ENCODE data around the gene PTGES. TPM values are rescaled to one million over a fixed set of nuclear protein-coding genes. Genes with fewer than 3 reads are reported as not detected.
"Not testable (repeated sequence)": the region's sequence is repeated elsewhere in the genome, so short reads cannot be mapped to it uniquely, and the experiment has no call there.

PTGES gene
- total and polyA plus RNA-seq, 9 of the 15 experiments (the other 6 are each of a cell fraction or from before 2014, with no cell fraction given): 0.13 TPM; not detected in 8

DNA sequence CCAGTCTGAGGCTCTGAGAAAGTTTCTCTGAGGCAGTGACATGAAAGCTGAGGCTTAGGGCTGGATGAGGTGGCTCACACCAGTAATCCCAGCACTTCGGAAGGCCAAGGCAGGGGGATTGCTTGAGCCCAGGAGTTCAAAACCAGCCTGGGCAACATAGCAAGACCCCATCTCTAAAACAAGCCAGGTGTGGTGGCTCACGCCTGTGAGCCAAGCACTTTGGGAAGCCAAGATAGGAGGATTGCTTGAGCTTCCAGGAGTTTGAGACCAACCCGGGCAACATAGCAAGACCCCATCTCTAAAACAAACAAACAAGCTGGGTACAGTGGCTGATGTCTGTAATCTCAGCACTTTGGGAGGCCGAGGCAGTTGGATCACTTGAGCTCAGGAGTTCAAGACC, 3.8 kb downstream of the PTGES start:
- H2AFZ ChIP-seq (ENCODE audit: low read depth, low read length); in situ Hi-C loops (cut with MboI); FAIRE-seq; H3K9ac ChIP-seq (ENCODE audit: insufficient read depth in 1 of 2, low read depth in 2 of 2, low read length in 2 of 2); ATAC-seq; DNase-seq (ENCODE audit: extremely low read depth in 1 of 4, low spot score in 3 of 4); H3K36me3 ChIP-seq (ENCODE audit: control insufficient read depth, insufficient read depth, low read length); H4K20me1 ChIP-seq (replicated peaks; ENCODE audit: control insufficient read depth, insufficient read depth, low read length); H3K9me1 ChIP-seq (ENCODE audit: control insufficient read depth, insufficient read depth, low read length); H3K4me3 ChIP-seq; H3K79me2 ChIP-seq (ENCODE audit: control insufficient read depth, insufficient read depth, low read length); H3K4me2 ChIP-seq (ENCODE audit: insufficient read depth, low read length); intact Hi-C loops (cut with micrococcal nuclease); H3K27ac ChIP-seq (ENCODE audit: extremely low read depth, low read depth, low read length); CTCF ChIA-PET (ENCODE audit: low intra/inter-chr PET ratio); H3K9me3 ChIP-seq (replicated peaks; ENCODE audit: control insufficient read depth, insufficient read depth, low read depth, low read length); BruUV-seq (replicated peaks): not testable (repeated sequence)
- peaks cover 11 to 17% of the 10 kb centered on the region in 2 experiments; a peak in 4 of 5 replicates for H3K4me1 ChIP-seq (replicated peaks in 1 of 2; ENCODE audit: control insufficient read depth in 2 of 2, insufficient read depth in 2 of 2, low read length in 2 of 2)
- TF ChIP-seq ZNF121 (CRISPR knock-in tag; conservative IDR thresholded peaks at IDR 0.05): peak; percentile 80
- WGBS (ENCODE audit: insufficient coverage, low coverage, missing lambda C conversion rate): 27% methylated on average over 4 of the region's 4 CpGs
- peaks cover 40 to 71% of the 10 kb centered on the region in 2 experiments; a peak in 4 of 5 replicates for H3K27me3 ChIP-seq (ENCODE audit: control insufficient read depth in 2 of 2, insufficient read depth in 2 of 2, low read length in 2 of 2)
- POLR2A ChIA-PET: interaction anchor here (0.6 to 5.2 kb wide), 8 partner anchors 10 to 1530 kb away, joined by 3 to 29 read pairs (median 3); no protein-coding TSS in a partner anchor

DNA sequence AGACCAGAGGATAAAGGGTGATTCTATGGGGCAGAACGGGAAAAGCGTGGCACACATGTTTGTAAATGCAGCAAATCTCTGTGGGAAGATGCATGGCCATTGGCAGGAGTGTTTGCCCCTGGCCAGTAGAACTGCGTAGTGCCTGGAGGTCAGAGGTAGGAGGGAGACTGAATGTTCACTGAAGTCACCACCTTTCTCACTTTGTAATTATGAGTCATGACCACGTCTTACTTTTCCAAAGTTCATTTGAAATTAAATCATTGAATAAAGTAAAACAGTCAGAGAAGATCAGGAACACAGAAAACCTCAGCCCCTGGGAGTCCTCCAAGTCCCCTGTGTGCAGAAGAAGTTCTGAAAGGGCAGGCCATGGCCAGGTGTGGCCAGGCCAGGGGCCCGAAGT, 4.6 kb downstream of the PTGES start:
- peaks cover 32 to 71% of the 10 kb centered on the region in 2 experiments; a peak in 4 of 5 replicates for H3K27me3 ChIP-seq (ENCODE audit: control insufficient read depth in 2 of 2, insufficient read depth in 2 of 2, low read length in 2 of 2)
- WGBS (ENCODE audit: insufficient coverage, low coverage, missing lambda C conversion rate): 20% methylated on average over 5 of the region's 5 CpGs
- no peaks in the 10 kb centered on the region for H3K9me1 ChIP-seq (ENCODE audit: control insufficient read depth, insufficient read depth, low read length)
- H3K4me3 ChIP-seq: no peak overlapping the region
- no peaks in the 10 kb centered on the region for H3K9me3 ChIP-seq (replicated peaks; ENCODE audit: control insufficient read depth, insufficient read depth, low read depth, low read length)
- H3K4me1 ChIP-seq (replicated peaks in 1 of 2; ENCODE audit: control insufficient read depth in 2 of 2, insufficient read depth in 2 of 2, low read length in 2 of 2): peaks cover 13 to 20% of the 10 kb centered on the region in 2 experiments
- H3K4me2 ChIP-seq (ENCODE audit: insufficient read depth, low read length): no peak overlapping the region
- H3K36me3 ChIP-seq (ENCODE audit: control insufficient read depth, insufficient read depth, low read length): no peaks in the 10 kb centered on the region
- ATAC-seq (no peak), DNase-seq (ENCODE audit: extremely low read depth in 1 of 4, low spot score in 3 of 4) (no peak), FAIRE-seq (no peak)
- POLR2A ChIA-PET: interaction anchor here (0.8 to 1.4 kb wide), 2 partner anchors 9 to 22 kb away, joined by 3 to 5 read pairs; no protein-coding TSS in a partner anchor
- no peak overlapping the region for H2AFZ ChIP-seq (ENCODE audit: low read depth, low read length)
- in situ Hi-C loops (cut with MboI) (no loop called here), intact Hi-C loops (cut with micrococcal nuclease) (no loop called here)
- TF ChIP-seq, protein P1, sequence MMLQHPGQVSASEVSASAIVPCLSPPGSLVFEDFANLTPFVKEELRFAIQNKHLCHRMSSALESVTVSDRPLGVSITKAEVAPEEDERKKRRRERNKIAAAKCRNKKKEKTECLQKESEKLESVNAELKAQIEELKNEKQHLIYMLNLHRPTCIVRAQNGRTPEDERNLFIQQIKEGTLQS (IDR thresholded peaks at IDR 0.05): peak; percentile 33; the same call in 1 of the 2 replicates
- TF ChIP-seq, protein P1 (CRISPR knock-in tag; conservative IDR thresholded peaks at IDR 0.05): no peak
- TF ChIP-seq ZFX (CRISPR knock-in tag; IDR thresholded peaks at IDR 0.05): no peak
- H4K20me1 ChIP-seq (replicated peaks; ENCODE audit: control insufficient read depth, insufficient read depth, low read length): no peaks in the 10 kb centered on the region
- H3K9ac ChIP-seq (ENCODE audit: insufficient read depth in 1 of 2, low read depth in 2 of 2, low read length in 2 of 2): no peak overlapping the region
- BruUV-seq (replicated peaks): no TSS peak
- no peak overlapping the region for H3K27ac ChIP-seq (ENCODE audit: extremely low read depth, low read depth, low read length)
- CTCF ChIA-PET (ENCODE audit: low intra/inter-chr PET ratio): no interaction called here
- no peaks in the 10 kb centered on the region for H3K79me2 ChIP-seq (ENCODE audit: control insufficient read depth, insufficient read depth, low read length)
